Activated effector memory CD4-positive, alpha-beta T cell treated with Interleukin-2 at 50 U/mL for 16 hours (primary cell): ENCODE data around the gene ASTE1.
"Not testable (repeated sequence)": the region's sequence is repeated elsewhere in the genome, so short reads cannot be mapped to it uniquely, and the experiment has no call there.

Source experiments
- DNase-seq: peaks from one replicate; pipeline ENCODE4 v3.0.0-alpha.2; 2020

The ASTE1 gene

GRCh38 chr3:131007782-131008181 is 18.8 kb downstream of the ASTE1 start:
- no peak for DNase-seq

GRCh38 chr3:131007256-131007655 is 19.4 kb downstream of the ASTE1 start:
- no peak for DNase-seq

DNA sequence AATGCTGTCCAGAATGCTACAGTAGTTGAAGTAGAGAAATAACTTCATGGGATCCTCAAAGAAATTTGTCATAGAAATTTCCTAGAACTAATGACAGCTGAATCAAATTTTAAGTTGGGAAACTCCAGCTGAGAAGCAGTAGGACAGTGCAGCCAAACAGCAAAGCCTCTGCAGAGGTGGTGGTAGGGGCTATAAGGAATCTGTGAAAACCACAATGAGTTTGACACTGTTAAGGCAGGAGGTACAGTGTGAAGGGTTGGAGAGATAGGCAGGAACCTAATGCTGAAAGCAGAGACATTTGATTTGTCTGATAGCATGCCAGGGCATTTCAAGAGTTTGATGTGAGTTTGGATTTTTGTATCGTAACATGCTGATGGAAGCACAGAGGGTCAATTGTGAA is 22.0 kb downstream of the ASTE1 start:
- no peak for DNase-seq

DNA sequence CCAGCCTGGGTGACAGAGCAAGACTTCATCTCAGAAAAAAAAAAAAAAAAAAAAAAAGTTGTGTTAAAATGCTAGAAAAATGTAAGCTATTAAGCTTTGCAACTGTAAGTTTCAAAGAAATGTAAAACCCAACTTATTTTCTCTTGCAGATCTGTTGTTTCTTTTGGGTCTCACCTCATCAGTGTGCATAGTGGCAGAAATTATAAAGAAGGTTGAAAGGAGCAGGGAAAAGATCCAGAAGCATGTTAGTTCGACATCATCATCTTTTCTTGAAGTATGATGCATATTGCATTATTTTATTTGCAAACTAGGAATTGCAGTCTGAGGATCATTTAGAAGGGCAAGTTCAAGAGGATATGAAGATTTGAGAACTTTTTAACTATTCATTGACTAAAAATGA is 25.6 kb downstream of the ASTE1 start:
- no peak for DNase-seq

GRCh38 chr3:130997289-130997688 is 29.3 kb downstream of the ASTE1 start:
- no peak for DNase-seq

DNA sequence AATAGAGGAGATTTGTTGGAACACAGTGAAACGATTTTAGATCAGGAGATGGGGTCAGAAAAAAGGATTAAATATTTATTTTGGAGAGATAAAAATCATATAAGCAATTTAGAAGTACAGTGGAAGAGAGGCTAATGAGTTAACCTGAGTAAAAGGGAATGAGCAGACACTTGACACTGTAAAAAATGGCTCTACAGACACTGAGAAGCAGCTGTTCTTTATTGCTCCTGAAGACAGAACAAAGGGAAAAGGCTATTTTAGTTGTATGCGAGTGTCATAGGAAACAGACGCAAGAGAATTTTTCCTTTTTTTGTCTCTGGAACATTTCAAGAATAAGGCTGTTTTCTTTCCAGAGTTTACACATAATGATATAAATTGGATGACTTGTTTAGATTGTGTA is 34.3 kb downstream of the ASTE1 start:
- DNase-seq: no peak

DNA sequence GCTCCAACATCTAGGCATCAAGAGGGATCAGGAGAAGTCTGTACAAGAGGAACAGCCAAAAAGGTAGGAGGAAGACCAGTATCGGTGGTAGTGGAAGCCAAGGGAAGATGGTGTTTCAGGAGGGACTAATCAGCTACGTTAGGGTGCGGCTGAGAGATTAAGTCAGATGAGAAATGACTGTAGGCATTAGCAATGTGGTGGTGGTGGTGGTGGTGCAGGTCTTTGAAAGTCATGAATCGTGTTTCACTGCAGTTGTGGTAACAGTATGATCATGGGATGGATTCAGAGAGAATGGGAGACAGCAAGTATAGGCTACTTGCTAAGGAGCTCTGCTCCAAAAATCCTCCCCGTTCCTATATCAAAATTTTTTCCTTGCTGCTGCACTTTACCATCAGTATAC is 35.5 kb downstream of the ASTE1 start:
- no peak for DNase-seq

DNA sequence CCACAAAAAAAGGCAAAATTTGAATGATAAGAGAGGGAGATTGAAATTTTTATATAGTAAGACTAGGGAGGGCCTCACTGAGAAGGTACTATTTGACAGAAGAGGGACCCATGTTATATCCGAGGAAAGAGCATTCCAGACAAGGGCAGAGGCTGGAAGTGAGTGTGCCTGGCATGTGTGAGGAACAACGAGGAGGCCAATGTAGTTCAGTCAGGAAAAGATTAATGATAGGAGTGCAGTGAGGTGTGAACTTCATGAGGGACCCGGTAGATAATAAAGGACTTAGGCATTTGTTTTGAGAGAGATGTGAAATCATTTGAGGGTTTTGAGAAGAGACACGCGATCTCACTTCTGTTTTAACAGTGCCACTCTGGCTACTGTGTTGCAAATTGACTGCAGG is 36.3 kb downstream of the ASTE1 start:
- DNase-seq: no peak

- DNase-seq: no peak
Measured at GRCh38 chr3:130981469-130981868, 45.2 kb downstream of the ASTE1 start.

DNA sequence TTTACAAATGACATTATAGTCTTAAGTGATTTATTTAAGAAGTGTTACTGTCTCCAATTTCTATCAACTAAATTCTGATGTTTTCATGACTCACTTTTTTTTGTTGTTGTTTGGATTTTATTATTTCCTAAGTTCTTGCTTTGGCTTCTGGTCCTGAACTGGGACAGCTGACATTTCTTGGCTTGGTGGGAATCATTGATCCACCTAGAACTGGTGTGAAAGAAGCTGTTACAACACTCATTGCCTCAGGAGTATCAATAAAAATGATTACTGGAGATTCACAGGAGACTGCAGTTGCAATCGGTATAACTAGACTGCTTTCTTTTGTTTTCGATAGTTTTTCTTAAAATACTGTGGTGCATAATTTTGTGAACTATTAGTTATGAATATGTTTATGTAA is 47.5 kb downstream of the ASTE1 start:
- no peak for DNase-seq

GRCh38 chr3:130976706-130977105 is 49.9 kb downstream of the ASTE1 start:
- no peak for DNase-seq

DNA sequence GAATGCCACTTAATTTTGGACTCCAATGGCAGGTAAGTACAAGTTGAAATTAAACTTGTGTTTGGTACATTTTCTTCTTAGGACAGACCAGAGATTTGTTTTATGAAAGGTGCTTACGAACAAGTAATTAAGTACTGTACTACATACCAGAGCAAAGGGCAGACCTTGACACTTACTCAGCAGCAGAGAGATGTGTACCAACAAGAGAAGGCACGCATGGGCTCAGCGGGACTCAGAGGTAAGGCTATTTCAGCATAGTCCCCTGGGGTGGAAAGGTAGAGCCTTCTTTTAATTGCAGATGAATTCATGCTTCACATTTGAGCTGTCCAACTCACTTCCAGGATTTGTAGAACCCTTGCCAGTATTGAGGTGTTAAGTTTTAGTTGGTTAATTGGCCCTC is 51.4 kb downstream of the ASTE1 start:
- no peak for DNase-seq

- no peak for DNase-seq
Measured at GRCh38 chr3:130974201-130974600, 52.4 kb downstream of the ASTE1 start.

DNA sequence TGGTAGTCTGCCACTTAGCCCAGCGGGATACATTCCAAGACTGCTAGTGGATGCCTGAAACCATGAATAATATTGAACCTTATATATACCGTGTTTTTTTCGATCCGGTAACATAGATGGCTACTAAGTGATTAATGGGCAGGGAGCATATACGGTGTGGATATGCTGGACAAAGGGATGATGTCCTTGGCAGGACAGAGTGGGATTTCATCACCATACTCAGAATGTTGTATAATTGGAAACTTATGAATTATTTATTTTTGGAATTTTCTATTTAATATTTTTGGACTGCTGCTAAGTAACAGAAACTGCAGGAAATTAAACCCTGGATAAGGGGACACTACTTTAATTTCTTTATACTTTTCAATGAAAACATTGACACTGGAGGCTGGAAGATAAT is 53.2 kb downstream of the ASTE1 start:
- DNase-seq: no peak

GRCh38 chr3:130972592-130972991 is 54.0 kb downstream of the ASTE1 start:
- not testable (repeated sequence) for DNase-seq

GRCh38 chr3:130971208-130971607 is 55.4 kb downstream of the ASTE1 start:
- no peak for DNase-seq

DNA sequence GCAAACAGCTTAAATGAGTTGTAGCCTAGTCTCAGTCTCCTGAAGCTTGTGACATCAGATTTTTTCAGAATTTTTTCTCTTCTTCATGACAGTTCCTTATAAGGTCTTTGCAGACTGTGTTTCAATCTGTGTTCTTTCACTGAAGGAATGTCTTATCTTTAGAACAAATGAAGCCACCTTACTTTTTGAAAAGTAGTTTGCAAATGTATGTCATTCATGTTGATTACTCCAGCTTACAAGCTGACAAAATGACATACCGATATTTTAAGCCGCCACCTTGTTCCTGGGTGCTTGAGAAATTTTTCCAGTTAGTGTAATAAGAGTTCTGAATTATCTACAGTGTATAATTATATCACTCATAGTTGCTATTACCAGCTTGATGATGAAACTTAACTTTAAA is 57.0 kb downstream of the ASTE1 start:
- no peak for DNase-seq

- no peak for DNase-seq
Measured at GRCh38 chr3:130968221-130968620, 58.4 kb downstream of the ASTE1 start.

DNA sequence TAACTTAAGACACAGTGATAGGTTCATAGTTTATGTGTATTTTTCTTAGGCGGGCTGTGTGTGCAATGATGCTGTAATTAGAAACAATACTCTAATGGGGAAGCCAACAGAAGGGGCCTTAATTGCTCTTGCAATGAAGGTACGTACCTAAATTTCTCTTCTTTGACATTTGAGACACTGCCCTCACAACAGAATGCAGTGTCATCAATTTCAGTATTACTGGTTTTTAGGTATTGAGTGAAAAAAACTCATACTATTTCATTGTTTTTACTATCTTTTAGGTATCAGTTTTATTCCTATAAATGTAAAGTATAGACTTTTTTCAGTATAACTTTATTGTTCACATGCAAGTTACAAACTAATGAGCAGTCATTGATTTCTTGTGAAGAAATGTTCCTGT is 59.3 kb downstream of the ASTE1 start:
- DNase-seq: no peak

- DNase-seq: no peak
Measured at GRCh38 chr3:130963878-130964277, 62.7 kb downstream of the ASTE1 start.
